WTC11 (cell line): ENCODE measurements around the gene DHRS7B. TPM values are rescaled to one million over a fixed set of nuclear protein-coding genes. Genes with fewer than 3 reads are reported as not detected.

Experiments used
- ATAC-seq: fragments of 200-7000 bp; cut with Tn5 transposase; 2 replicates; pipeline ENCODE4 v1.10.0; 2021; ENCODE audit warnings: mild to moderate bottlenecking, moderate library complexity
- CTCF ChIA-PET: fragments of 300-600 bp; sonication (Branson Sonifier 250); formaldehyde crosslinking; loops from one replicate; lab custom pipeline; 2021; ENCODE audit warnings: antibody characterized with exemption; lab: Charles Lee
- POLR2A ChIA-PET: fragments of 350-600 bp; sonication (Branson Sonifier 250); formaldehyde crosslinking; loops from one replicate; lab custom pipeline; 2021; ENCODE audit warnings: antibody characterized with exemption; lab: Charles Lee
- DNase-seq: peaks from one replicate; pipeline ENCODE4 v3.0.0; 2021; ENCODE audit warnings: low spot score
- H3K27ac Mint-ChIP-seq: 2 replicates; pipeline ENCODE4 v1.8.0; 2021; ENCODE audit warnings: mixed read lengths
- H3K27me3 Mint-ChIP-seq: 2 replicates; pipeline ENCODE4 v1.8.0; 2021; ENCODE audit warnings: low read depth, mild to moderate bottlenecking, moderate library complexity, mixed read lengths
- H3K36me3 Mint-ChIP-seq: 2 replicates; pipeline ENCODE4 v1.8.0; 2021; ENCODE audit warnings: mixed read lengths
- H3K4me1 Mint-ChIP-seq: 2 replicates; pipeline ENCODE4 v1.8.0; 2022; ENCODE audit warnings: mixed read lengths
- H3K4me3 Mint-ChIP-seq: 2 replicates; pipeline ENCODE4 v1.8.0; 2021; ENCODE audit warnings: mild to moderate bottlenecking, moderate library complexity, mixed read lengths
- H3K9me3 Mint-ChIP-seq: 2 replicates; pipeline ENCODE4 v1.8.0; 2021; ENCODE audit warnings: mixed read lengths
- AR ChIP-seq: fragments of 250-450 bp; sonication (Bioruptor Pico); IDR thresholded peaks from 2 replicates; pipeline ENCODE4 v1.9.0; 2021; ENCODE audit warnings: mild to moderate bottlenecking
- E2F4 ChIP-seq: sonication (generic); formaldehyde crosslinking; IDR thresholded peaks from 2 replicates; pipeline ENCODE4 v1.8.1; 2022; ENCODE audit warnings: low read depth, mild to moderate bottlenecking, moderate library complexity, missing genetic modification reagents, borderline replicate concordance
- ELF4 ChIP-seq: sonication (generic); formaldehyde crosslinking; IDR thresholded peaks from 2 replicates; pipeline ENCODE4 v1.8.1; 2022; ENCODE audit warnings: low read depth, mild to moderate bottlenecking, moderate library complexity, missing genetic modification reagents
- ESRRA ChIP-seq: sonication (generic); formaldehyde crosslinking; IDR thresholded peaks from 2 replicates; pipeline ENCODE4 v1.8.1; 2022; ENCODE audit warnings: mild to moderate bottlenecking, missing genetic modification reagents, borderline replicate concordance
- ETV6 ChIP-seq: sonication (generic); formaldehyde crosslinking; IDR thresholded peaks from 2 replicates; pipeline ENCODE4 v1.8.1; 2022; ENCODE audit warnings: mild to moderate bottlenecking, missing genetic modification reagents
- FOXP1 ChIP-seq: sonication (generic); formaldehyde crosslinking; IDR thresholded peaks from 2 replicates; pipeline ENCODE4 v1.8.0; 2022; ENCODE audit warnings: missing genetic modification reagents, mild to moderate bottlenecking, moderate library complexity, borderline replicate concordance
- GTF2I ChIP-seq: fragments of 250-450 bp; sonication (Bioruptor Pico); conservative IDR thresholded peaks from 2 replicates; pipeline ENCODE4 v1.4.0; 2021; ENCODE audit warnings: mild to moderate bottlenecking
- JAZF1 ChIP-seq: fragments of 250-450 bp; sonication (Bioruptor Pico); IDR thresholded peaks from 2 replicates; pipeline ENCODE4 v1.9.0; 2021; ENCODE audit warnings: moderate library complexity, mild to moderate bottlenecking, inconsistent platforms
- MYBL2 ChIP-seq: sonication (generic); formaldehyde crosslinking; IDR thresholded peaks from 2 replicates; pipeline ENCODE4 v1.8.1; 2023; ENCODE audit warnings: mild to moderate bottlenecking, moderate library complexity, missing genetic modification reagents
- PRRX2 ChIP-seq: fragments of 250-450 bp; sonication (Bioruptor Pico); IDR thresholded peaks from 2 replicates; pipeline ENCODE4 v1.8.0; 2021; ENCODE audit warnings: mild to moderate bottlenecking
- TEAD4 ChIP-seq: sonication (generic); formaldehyde crosslinking; IDR thresholded peaks from 2 replicates; pipeline ENCODE4 v1.8.0; 2022; ENCODE audit warnings: mild to moderate bottlenecking, missing genetic modification reagents
- ZNF138 ChIP-seq: sonication (generic); formaldehyde crosslinking; conservative IDR thresholded peaks from 2 replicates; pipeline ENCODE4 v1.8.1; 2022; ENCODE audit warnings: mild to moderate bottlenecking, moderate library complexity, missing genetic modification reagents
- ZNF423 ChIP-seq: fragments of 250-450 bp; sonication (Bioruptor Pico); IDR thresholded peaks from 2 replicates; pipeline ENCODE4 v2.1.2; 2022; ENCODE audit warnings: mild to moderate bottlenecking, moderate library complexity
- ZNF425 ChIP-seq: fragments of 250-450 bp; sonication (Bioruptor Pico); conservative IDR thresholded peaks from 2 replicates; pipeline ENCODE4 v1.9.0; 2021; ENCODE audit warnings: mild to moderate bottlenecking
- total RNA-seq: library from RNA; stranded (reverse); gene quantifications from 3 replicates; pipeline ENCODE4 v1.2.3, GENCODE V29; 2021
- TF ChIP-seq, protein P1 (sequence below): sonication (generic); formaldehyde crosslinking; IDR thresholded peaks from 2 replicates; pipeline ENCODE4 v1.8.0; 2022; ENCODE audit warnings: mild to moderate bottlenecking, missing genetic modification reagents
- TF ChIP-seq, protein P2 (sequence below): sonication (generic); formaldehyde crosslinking; IDR thresholded peaks from 2 replicates; pipeline ENCODE4 v1.8.1; 2023; ENCODE audit warnings: mild to moderate bottlenecking, missing genetic modification reagents, moderate library complexity
- TF ChIP-seq, protein P3 (sequence below): sonication (generic); formaldehyde crosslinking; IDR thresholded peaks from 2 replicates; pipeline ENCODE4 v1.8.0; 2022; ENCODE audit warnings: missing genetic modification reagents

Gene DHRS7B
- total RNA-seq, 1 experiment from 2014 or later = 15.6 TPM

GRCh38 chr17:21233581-21234347, 107.0 kb downstream of the DHRS7B start:
- Mint-ChIP-seq H3K27me3 (peaks cover 8% of the 10 kb centered on the region; the same call in 1 of the 2 replicates), H3K4me1 (no peaks in the 10 kb centered on the region), H3K9me3 (peaks cover 11% of the 10 kb centered on the region), H3K4me3 (no peak overlapping the region), H3K27ac (no peak overlapping the region), H3K36me3 (peaks cover 5% of the 10 kb centered on the region; the same call in 1 of the 2 replicates)
- ATAC-seq (no peak), DNase-seq (no peak)
- TF ChIP-seq, protein P1, sequence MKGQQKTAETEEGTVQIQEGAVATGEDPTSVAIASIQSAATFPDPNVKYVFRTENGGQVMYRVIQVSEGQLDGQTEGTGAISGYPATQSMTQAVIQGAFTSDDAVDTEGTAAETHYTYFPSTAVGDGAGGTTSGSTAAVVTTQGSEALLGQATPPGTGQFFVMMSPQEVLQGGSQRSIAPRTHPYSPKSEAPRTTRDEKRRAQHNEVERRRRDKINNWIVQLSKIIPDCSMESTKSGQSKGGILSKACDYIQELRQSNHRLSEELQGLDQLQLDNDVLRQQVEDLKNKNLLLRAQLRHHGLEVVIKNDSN (CRISPR knock-in tag) = no peak
- no peak for TF ChIP-seq PRRX2
- TF ChIP-seq MYBL2 (CRISPR knock-in tag) = no peak
- TF ChIP-seq TEAD4 (CRISPR knock-in tag) = no peak
- TF ChIP-seq, protein P2, sequence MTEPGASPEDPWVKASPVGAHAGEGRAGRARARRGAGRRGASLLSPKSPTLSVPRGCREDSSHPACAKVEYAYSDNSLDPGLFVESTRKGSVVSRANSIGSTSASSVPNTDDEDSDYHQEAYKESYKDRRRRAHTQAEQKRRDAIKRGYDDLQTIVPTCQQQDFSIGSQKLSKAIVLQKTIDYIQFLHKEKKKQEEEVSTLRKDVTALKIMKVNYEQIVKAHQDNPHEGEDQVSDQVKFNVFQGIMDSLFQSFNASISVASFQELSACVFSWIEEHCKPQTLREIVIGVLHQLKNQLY (CRISPR knock-in tag) = no peak
- TF ChIP-seq GTF2I (CRISPR knock-in tag) = no peak
- ChIA-PET POLR2A (no interaction called here), CTCF (no interaction called here)

DNA sequence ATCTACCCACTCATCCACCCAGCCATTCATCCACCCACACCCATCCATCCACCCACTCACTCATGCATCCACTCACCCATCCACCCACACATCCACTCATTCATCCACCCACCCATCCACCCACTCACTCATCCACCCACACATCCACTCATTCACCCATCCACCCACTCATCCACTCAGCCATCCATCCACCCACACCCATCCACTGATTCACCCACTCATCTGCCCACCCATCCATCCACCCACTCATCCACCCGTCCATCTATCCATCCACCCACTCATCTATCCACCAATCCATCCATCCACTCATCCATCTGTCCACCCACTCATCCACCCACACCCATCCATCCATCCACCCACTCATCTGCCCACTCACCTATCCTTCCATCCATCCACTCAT, 109.2 kb downstream of the DHRS7B start:
- DNase-seq (no peak), ATAC-seq (no peak)
- H3K4me3 Mint-ChIP-seq = no peak overlapping the region
- peaks cover 8% of the 10 kb centered on the region; the same call in 1 of the 2 replicates for H3K27me3 Mint-ChIP-seq
- peaks cover 11% of the 10 kb centered on the region for H3K9me3 Mint-ChIP-seq
- peaks cover 18% of the 10 kb centered on the region for H3K4me1 Mint-ChIP-seq
- CTCF ChIA-PET = no interaction called here
- POLR2A ChIA-PET = no interaction called here
- H3K36me3 Mint-ChIP-seq = peaks cover 5% of the 10 kb centered on the region; the same call in 1 of the 2 replicates
- TF ChIP-seq JAZF1 (CRISPR knock-in tag) (no peak), ETV6 (no peak), ZNF423 (CRISPR knock-in tag) (no peak), ELF4 (CRISPR knock-in tag) (no peak), ZNF138 (no peak), ESRRA (no peak), FOXP1 (CRISPR knock-in tag) (no peak), AR (CRISPR knock-in tag) (no peak), E2F4 (CRISPR knock-in tag) (no peak), ZNF425 (CRISPR knock-in tag) (no peak)
- TF ChIP-seq, protein P3, sequence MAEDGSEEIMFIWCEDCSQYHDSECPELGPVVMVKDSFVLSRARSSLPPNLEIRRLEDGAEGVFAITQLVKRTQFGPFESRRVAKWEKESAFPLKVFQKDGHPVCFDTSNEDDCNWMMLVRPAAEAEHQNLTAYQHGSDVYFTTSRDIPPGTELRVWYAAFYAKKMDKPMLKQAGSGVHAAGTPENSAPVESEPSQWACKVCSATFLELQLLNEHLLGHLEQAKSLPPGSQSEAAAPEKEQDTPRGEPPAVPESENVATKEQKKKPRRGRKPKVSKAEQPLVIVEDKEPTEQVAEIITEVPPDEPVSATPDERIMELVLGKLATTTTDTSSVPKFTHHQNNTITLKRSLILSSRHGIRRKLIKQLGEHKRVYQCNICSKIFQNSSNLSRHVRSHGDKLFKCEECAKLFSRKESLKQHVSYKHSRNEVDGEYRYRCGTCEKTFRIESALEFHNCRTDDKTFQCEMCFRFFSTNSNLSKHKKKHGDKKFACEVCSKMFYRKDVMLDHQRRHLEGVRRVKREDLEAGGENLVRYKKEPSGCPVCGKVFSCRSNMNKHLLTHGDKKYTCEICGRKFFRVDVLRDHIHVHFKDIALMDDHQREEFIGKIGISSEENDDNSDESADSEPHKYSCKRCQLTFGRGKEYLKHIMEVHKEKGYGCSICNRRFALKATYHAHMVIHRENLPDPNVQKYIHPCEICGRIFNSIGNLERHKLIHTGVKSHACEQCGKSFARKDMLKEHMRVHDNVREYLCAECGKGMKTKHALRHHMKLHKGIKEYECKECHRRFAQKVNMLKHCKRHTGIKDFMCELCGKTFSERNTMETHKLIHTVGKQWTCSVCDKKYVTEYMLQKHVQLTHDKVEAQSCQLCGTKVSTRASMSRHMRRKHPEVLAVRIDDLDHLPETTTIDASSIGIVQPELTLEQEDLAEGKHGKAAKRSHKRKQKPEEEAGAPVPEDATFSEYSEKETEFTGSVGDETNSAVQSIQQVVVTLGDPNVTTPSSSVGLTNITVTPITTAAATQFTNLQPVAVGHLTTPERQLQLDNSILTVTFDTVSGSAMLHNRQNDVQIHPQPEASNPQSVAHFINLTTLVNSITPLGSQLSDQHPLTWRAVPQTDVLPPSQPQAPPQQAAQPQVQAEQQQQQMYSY (CRISPR knock-in tag) = no peak
- TF ChIP-seq, all 79 proteins: peak for 0
- no peak overlapping the region for H3K27ac Mint-ChIP-seq
